CD4-positive, CD25-positive, alpha-beta regulatory T cell (primary cell): ENCODE data around the gene SPRN. TPM values are rescaled to one million over a fixed set of nuclear protein-coding genes. Genes with fewer than 3 reads are reported as not detected.

Source experiments
- ATAC-seq, 2 donors: fragments of 150-1000 bp; cut with Tn5 transposase; one replicate each; pipeline ENCODE4 v1.10.0; 2021; ENCODE audit warnings: low read depth in 2 of 2, moderate number of reproducible peaks in 2 of 2, moderate library complexity in 1 of 2
- DNase-seq, 3 donors: peaks; one replicate each; pipeline versions ENCODE4 v3.0.0 to v3.0.0-alpha.2; 2012 to 2022; ENCODE audit warnings: mixed read lengths in 1 of 3
- H3K27ac ChIP-seq: one replicate; pipeline ENCODE4 v1.7.0; 2013; ENCODE audit warnings: mild to moderate bottlenecking, low read length; ENCODE audit not compliant: insufficient read depth, poor library complexity, severe bottlenecking
- H3K27me3 ChIP-seq: one replicate; pipeline ENCODE4 v1.7.0; 2013; ENCODE audit warnings: low read length; ENCODE audit not compliant: control insufficient read depth, insufficient read depth
- H3K36me3 ChIP-seq: one replicate; pipeline ENCODE4 v1.7.0; 2013; ENCODE audit warnings: mild to moderate bottlenecking, low read length, moderate library complexity; ENCODE audit not compliant: control insufficient read depth, insufficient read depth
- H3K4me1 ChIP-seq: 2 replicates; pipeline ENCODE4 v1.7.0; 2013; ENCODE audit warnings: mild to moderate bottlenecking, low read length; ENCODE audit not compliant: insufficient read depth, control insufficient read depth, poor library complexity, severe bottlenecking
- H3K4me3 ChIP-seq: one replicate; pipeline ENCODE4 v1.7.0; 2013; ENCODE audit warnings: low read depth, mild to moderate bottlenecking, low read length, moderate library complexity
- H3K9me3 ChIP-seq, 2 experiments: 1 replicate in 1 of 2; 2 replicates in 1 of 2; pipeline ENCODE4 v1.7.0; 2013; ENCODE audit warnings: low read length in 2 of 2, mild to moderate bottlenecking in 1 of 2, moderate library complexity in 1 of 2; ENCODE audit not compliant: control insufficient read depth in 2 of 2
- H3K27ac Mint-ChIP-seq, 3 donors: one replicate each; pipeline ENCODE4 v1.8.0; 2020 to 2022; ENCODE audit warnings: mild to moderate bottlenecking in 3 of 3, mixed read lengths in 3 of 3, moderate library complexity in 2 of 3
- H3K27me3 Mint-ChIP-seq: one replicate; pipeline ENCODE4 v1.8.0; 2022; ENCODE audit warnings: mild to moderate bottlenecking, mixed read lengths
- H3K36me3 Mint-ChIP-seq: one replicate; pipeline ENCODE4 v1.8.0; 2020; ENCODE audit warnings: mixed read lengths
- H3K4me1 Mint-ChIP-seq, 4 donors: one replicate each; pipeline ENCODE4 v1.8.0; 2020 to 2022; ENCODE audit warnings: mixed read lengths in 4 of 4, mild to moderate bottlenecking in 1 of 4
- H3K4me3 Mint-ChIP-seq, 4 donors: one replicate each; pipeline ENCODE4 v1.8.0; 2020 to 2022; ENCODE audit warnings: mild to moderate bottlenecking in 4 of 4, mixed read lengths in 4 of 4, moderate library complexity in 3 of 4
- H3K9me3 Mint-ChIP-seq, 7 donors: one replicate each; pipeline ENCODE4 v1.8.0; 2020 to 2022; ENCODE audit warnings: mixed read lengths in 7 of 7, mild to moderate bottlenecking in 3 of 7, moderate library complexity in 2 of 7
- polyA plus RNA-seq, 4 donors: library from polyadenylated mRNA; unstranded; fragments of 300-500 nt; fragmentation: Illumina TruSeq; gene quantifications; one replicate each; pipeline ENCODE4 v1.2.3, GENCODE V29; 2021
- total RNA-seq: library from RNA; stranded (reverse); gene quantifications from one replicate; pipeline ENCODE4 v1.2.3, GENCODE V29; 2022

SPRN gene
- total and polyA plus RNA-seq, 5 donors from 2014 or later = 0.10 to 0.77 (median 0.25) TPM; not detected in 1

- Histone ChIP-seq H3K9me3 (no peaks in the 10 kb centered on the region), H3K36me3 (no peaks in the 10 kb centered on the region), H3K4me3 (no peak overlapping the region), H3K27me3 (no peaks in the 10 kb centered on the region), H3K4me1 (no peaks in the 10 kb centered on the region), H3K27ac (no peak overlapping the region)
- H3K4me1 Mint-ChIP-seq = no peaks in the 10 kb centered on the region
- H3K4me3 Mint-ChIP-seq = no peak overlapping the region
- no peaks in the 10 kb centered on the region for H3K27me3 Mint-ChIP-seq
- H3K9me3 Mint-ChIP-seq = peaks cover 0 to 1% (median 0%) of the 10 kb centered on the region in 7 donors
- DNase-seq (no peak), ATAC-seq (no peak)
- no peak overlapping the region for H3K27ac Mint-ChIP-seq
- peaks cover 9% of the 10 kb centered on the region for H3K36me3 Mint-ChIP-seq
These were observed 41.6 kb upstream of the SPRN start for GRCh38 chr10:133465950-133466474.

GRCh38 chr10:133465191-133465949 is 40.9 kb upstream of the SPRN start:
- Histone ChIP-seq H3K4me3 (no peak overlapping the region), H3K9me3 (no peaks in the 10 kb centered on the region), H3K27ac (no peak overlapping the region), H3K4me1 (no peaks in the 10 kb centered on the region), H3K36me3 (no peaks in the 10 kb centered on the region), H3K27me3 (no peaks in the 10 kb centered on the region)
- Mint-ChIP-seq H3K4me1 (no peaks in the 10 kb centered on the region), H3K4me3 (no peak overlapping the region), H3K9me3 (peaks cover 0 to 1% (median 0%) of the 10 kb centered on the region in 7 donors), H3K27ac (peak overlapping the region in 1 of 3 donors; percentile 38), H3K36me3 (peaks cover 9% of the 10 kb centered on the region), H3K27me3 (no peaks in the 10 kb centered on the region)
- DNase-seq (no peak), ATAC-seq (no peak)

- no peak for ATAC-seq
- Mint-ChIP-seq H3K27ac (no peak overlapping the region), H3K4me3 (no peak overlapping the region), H3K27me3 (no peaks in the 10 kb centered on the region), H3K9me3 (peaks cover 0 to 1% (median 0%) of the 10 kb centered on the region in 7 donors), H3K4me1 (no peaks in the 10 kb centered on the region), H3K36me3 (peaks cover 9% of the 10 kb centered on the region)
- Histone ChIP-seq H3K4me1 (no peaks in the 10 kb centered on the region), H3K9me3 (no peaks in the 10 kb centered on the region), H3K36me3 (no peaks in the 10 kb centered on the region), H3K27me3 (no peaks in the 10 kb centered on the region), H3K27ac (no peak overlapping the region), H3K4me3 (no peak overlapping the region)
- no peak for DNase-seq
These were observed 40.2 kb upstream of the SPRN start for GRCh38 chr10:133464582-133465031.

GRCh38 chr10:133462512-133463305 is 38.3 kb upstream of the SPRN start:
- Histone ChIP-seq H3K27ac (no peak overlapping the region), H3K36me3 (no peaks in the 10 kb centered on the region), H3K4me1 (no peaks in the 10 kb centered on the region), H3K4me3 (no peak overlapping the region), H3K27me3 (no peaks in the 10 kb centered on the region), H3K9me3 (no peaks in the 10 kb centered on the region)
- H3K27ac Mint-ChIP-seq = no peak overlapping the region
- peaks cover 0 to 1% (median 0%) of the 10 kb centered on the region in 7 donors for H3K9me3 Mint-ChIP-seq
- ATAC-seq = no peak
- no peaks in the 10 kb centered on the region for H3K27me3 Mint-ChIP-seq
- DNase-seq = no peak
- H3K36me3 Mint-ChIP-seq = peaks cover 4% of the 10 kb centered on the region
- no peak overlapping the region for H3K4me3 Mint-ChIP-seq
- no peaks in the 10 kb centered on the region for H3K4me1 Mint-ChIP-seq

GRCh38 chr10:133461841-133462240 is 37.4 kb upstream of the SPRN start:
- Mint-ChIP-seq H3K4me1 (no peaks in the 10 kb centered on the region), H3K36me3 (peaks cover 4% of the 10 kb centered on the region), H3K27ac (no peak overlapping the region), H3K27me3 (no peaks in the 10 kb centered on the region), H3K4me3 (no peak overlapping the region), H3K9me3 (no peaks in the 10 kb centered on the region)
- H3K36me3 ChIP-seq = no peaks in the 10 kb centered on the region
- H3K9me3 ChIP-seq = no peaks in the 10 kb centered on the region
- no peaks in the 10 kb centered on the region for H3K4me1 ChIP-seq
- DNase-seq (no peak), ATAC-seq (no peak)
- no peak overlapping the region for H3K4me3 ChIP-seq
- H3K27me3 ChIP-seq = no peaks in the 10 kb centered on the region
- H3K27ac ChIP-seq = no peak overlapping the region

- Mint-ChIP-seq H3K4me3 (no peak overlapping the region), H3K4me1 (no peaks in the 10 kb centered on the region), H3K27ac (no peak overlapping the region), H3K36me3 (peaks cover 4% of the 10 kb centered on the region), H3K27me3 (no peaks in the 10 kb centered on the region), H3K9me3 (no peaks in the 10 kb centered on the region)
- no peaks in the 10 kb centered on the region for H3K27me3 ChIP-seq
- no peak for DNase-seq
- no peaks in the 10 kb centered on the region for H3K36me3 ChIP-seq
- H3K9me3 ChIP-seq = no peaks in the 10 kb centered on the region
- H3K27ac ChIP-seq = no peak overlapping the region
- ATAC-seq = no peak
- no peak overlapping the region for H3K4me3 ChIP-seq
- no peaks in the 10 kb centered on the region for H3K4me1 ChIP-seq
These were observed 36.6 kb upstream of the SPRN start for GRCh38 chr10:133461027-133461426.

- no peak overlapping the region for H3K27ac Mint-ChIP-seq
- Histone ChIP-seq H3K36me3 (no peaks in the 10 kb centered on the region), H3K27ac (no peak overlapping the region), H3K27me3 (no peaks in the 10 kb centered on the region), H3K4me1 (no peaks in the 10 kb centered on the region), H3K4me3 (no peak overlapping the region), H3K9me3 (no peaks in the 10 kb centered on the region)
- H3K36me3 Mint-ChIP-seq = peaks cover 4% of the 10 kb centered on the region
- ATAC-seq (no peak), DNase-seq (no peak)
- no peaks in the 10 kb centered on the region for H3K4me1 Mint-ChIP-seq
- no peaks in the 10 kb centered on the region for H3K27me3 Mint-ChIP-seq
- no peaks in the 10 kb centered on the region for H3K9me3 Mint-ChIP-seq
- H3K4me3 Mint-ChIP-seq = no peak overlapping the region
These were observed 35.9 kb upstream of the SPRN start for GRCh38 chr10:133460208-133460769.
